ENCODE data around the gene CNTNAP2. TPM values are rescaled to one million over a fixed set of nuclear protein-coding genes. Genes with fewer than 3 reads are reported as not detected.

The CNTNAP2 gene
- total RNA-seq, 1 experiment from 2014 or later: 64.5 TPM

DNA sequence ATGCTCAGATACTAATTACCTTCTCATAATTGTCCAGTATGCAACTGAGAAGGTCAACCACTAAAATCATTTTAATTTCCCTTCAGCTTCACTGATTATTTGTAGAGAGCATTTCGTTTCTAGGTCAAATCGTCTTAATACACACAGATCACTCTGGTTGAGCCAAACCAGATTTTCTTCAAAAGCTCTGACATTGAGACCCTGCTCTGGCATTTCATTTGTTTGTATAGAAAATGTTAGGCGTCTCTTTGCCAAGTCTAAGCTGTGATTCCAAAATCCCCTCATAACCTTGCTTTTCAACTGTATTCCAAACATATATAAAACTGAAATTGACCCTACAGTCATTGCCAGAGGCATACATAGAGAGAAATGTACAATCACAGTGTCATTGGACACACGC lies 520.0 kb downstream of the CNTNAP2 start:
- Histone ChIP-seq H3K4ac (ENCODE audit: low read depth, low read length) (no peak overlapping the region), H2BK12ac (ENCODE audit: insufficient read length, low read depth, low read length) (no peak overlapping the region), H3T11ph (ENCODE audit: low read length) (no peak overlapping the region), H4K8ac (replicated peaks; ENCODE audit: insufficient read length, low read depth, low read length) (no peak overlapping the region), H3K18ac (ENCODE audit: insufficient read length, low read depth, low read length) (no peak overlapping the region), H2BK5ac (ENCODE audit: insufficient read length, low read length) (no peak overlapping the region), H3K79me1 (ENCODE audit: insufficient read depth, low read depth, low read length, poor library complexity, severe bottlenecking) (no peaks in the 10 kb centered on the region), H3K79me2 (ENCODE audit: insufficient read depth, low read length) (no peaks in the 10 kb centered on the region), H2BK120ac (ENCODE audit: low read depth, low read length, poor library complexity, severe bottlenecking) (no peak overlapping the region), H3K14ac (ENCODE audit: insufficient read depth, low read length) (no peak overlapping the region), H3K27ac (ENCODE audit: insufficient read length, low read depth, low read length) (no peak overlapping the region), H3K23me2 (ENCODE audit: insufficient read length, low read depth, low read length, poor library complexity, severe bottlenecking) (no peaks in the 10 kb centered on the region), H2AK5ac (ENCODE audit: insufficient read length, low read length) (no peak overlapping the region), H3K27me3 (ENCODE audit: insufficient read depth, low read length) (no peaks in the 10 kb centered on the region), H3K56ac (ENCODE audit: insufficient read length, low read depth, low read length) (no peak overlapping the region), H3K4me2 (ENCODE audit: insufficient read depth, insufficient read length, low read length) (no peak overlapping the region), H2BK20ac (ENCODE audit: low read depth, low read length, poor library complexity, severe bottlenecking) (no peak overlapping the region), H3K4me1 (ENCODE audit: insufficient read depth, low read length) (no peaks in the 10 kb centered on the region), H4K5ac (ENCODE audit: insufficient read length, low read depth, low read length) (no peak overlapping the region), H2AFZ (ENCODE audit: low read length) (no peak overlapping the region), H3K9me3 (ENCODE audit: control insufficient read depth, low read depth, low read length) (no peaks in the 10 kb centered on the region), H4K91ac (ENCODE audit: insufficient read length, low read depth, low read length) (no peak overlapping the region), H3K23ac (ENCODE audit: insufficient read length, low read depth, low read length) (no peak overlapping the region), H4K20me1 (ENCODE audit: control insufficient read depth, insufficient read depth, insufficient read length) (no peaks in the 10 kb centered on the region), H2BK15ac (ENCODE audit: low read depth, low read length) (no peak overlapping the region), H3K9ac (ENCODE audit: extremely low read depth, insufficient read length, low read length) (no peak overlapping the region)
- no CpG with 5 or more reads among the region's 4 CpGs for WGBS (ENCODE audit: extremely low coverage, insufficient read length, low lambda C conversion rate)
- no peak for DNase-seq
- H3K27me3 Mint-ChIP-seq (ENCODE audit: low read depth): no peaks in the 10 kb centered on the region
- TF ChIP-seq, protein P1, sequence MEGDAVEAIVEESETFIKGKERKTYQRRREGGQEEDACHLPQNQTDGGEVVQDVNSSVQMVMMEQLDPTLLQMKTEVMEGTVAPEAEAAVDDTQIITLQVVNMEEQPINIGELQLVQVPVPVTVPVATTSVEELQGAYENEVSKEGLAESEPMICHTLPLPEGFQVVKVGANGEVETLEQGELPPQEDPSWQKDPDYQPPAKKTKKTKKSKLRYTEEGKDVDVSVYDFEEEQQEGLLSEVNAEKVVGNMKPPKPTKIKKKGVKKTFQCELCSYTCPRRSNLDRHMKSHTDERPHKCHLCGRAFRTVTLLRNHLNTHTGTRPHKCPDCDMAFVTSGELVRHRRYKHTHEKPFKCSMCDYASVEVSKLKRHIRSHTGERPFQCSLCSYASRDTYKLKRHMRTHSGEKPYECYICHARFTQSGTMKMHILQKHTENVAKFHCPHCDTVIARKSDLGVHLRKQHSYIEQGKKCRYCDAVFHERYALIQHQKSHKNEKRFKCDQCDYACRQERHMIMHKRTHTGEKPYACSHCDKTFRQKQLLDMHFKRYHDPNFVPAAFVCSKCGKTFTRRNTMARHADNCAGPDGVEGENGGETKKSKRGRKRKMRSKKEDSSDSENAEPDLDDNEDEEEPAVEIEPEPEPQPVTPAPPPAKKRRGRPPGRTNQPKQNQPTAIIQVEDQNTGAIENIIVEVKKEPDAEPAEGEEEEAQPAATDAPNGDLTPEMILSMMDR (conservative IDR thresholded peaks at IDR 0.05): no peak
- H3K36me3 Mint-ChIP-seq (ENCODE audit: insufficient read depth in 1 of 3, low read depth in 3 of 3): no peaks in the 10 kb centered on the region
- H3K4me1 Mint-ChIP-seq: peaks cover 10% of the 10 kb centered on the region in 2 experiments
- no peak overlapping the region for H3K27ac Mint-ChIP-seq
- no peaks in the 10 kb centered on the region for H3K9me3 Mint-ChIP-seq
- H3K4me3 Mint-ChIP-seq: no peak overlapping the region
